ENCODE measurements around the gene C2CD4B.

The C2CD4B gene

GRCh38 chr15:62186578-62186977 is 21.5 kb upstream of the C2CD4B start:
- TF ChIP-seq CTCF (IDR thresholded peaks at IDR 0.05; ENCODE audit: control extremely low read depth, extremely low read depth, low read depth, missing control alignments) = no peak
- ChIA-PET POLR2A (no interaction called here), CTCF (interaction anchor here (2.0 kb wide), 1 partner anchor 12 kb away, joined by 8 read pairs; no protein-coding TSS in a partner anchor)
- no peak for DNase-seq (ENCODE audit: extremely low spot score)

- CTCF ChIA-PET = no interaction called here
- POLR2A ChIA-PET = no interaction called here
- DNase-seq (ENCODE audit: extremely low spot score) = no peak
- TF ChIP-seq CTCF (IDR thresholded peaks at IDR 0.05; ENCODE audit: control extremely low read depth, extremely low read depth, low read depth, missing control alignments) = no peak
Measured at GRCh38 chr15:62183130-62183529, 18.0 kb upstream of the C2CD4B start.

GRCh38 chr15:62173215-62173614 is 8.1 kb upstream of the C2CD4B start:
- TF ChIP-seq CTCF (IDR thresholded peaks at IDR 0.05; ENCODE audit: control extremely low read depth, extremely low read depth, low read depth, missing control alignments) = no peak
- CTCF ChIA-PET = no interaction called here
- POLR2A ChIA-PET = no interaction called here
- DNase-seq (ENCODE audit: extremely low spot score) = no peak

GRCh38 chr15:62171882-62172281 is 6.8 kb upstream of the C2CD4B start:
- DNase-seq (ENCODE audit: extremely low spot score) = no peak
- ChIA-PET CTCF (interaction anchor here (1.0 to 1.5 kb wide), 2 partner anchors 9 to 10 kb away, joined by 3 to 4 read pairs; no protein-coding TSS in a partner anchor), POLR2A (no interaction called here)
- TF ChIP-seq CTCF (IDR thresholded peaks at IDR 0.05; ENCODE audit: control extremely low read depth, extremely low read depth, low read depth, missing control alignments) = no peak

- DNase-seq (ENCODE audit: extremely low spot score) = no peak
- ChIA-PET POLR2A (no interaction called here), CTCF (no interaction called here)
- TF ChIP-seq CTCF (IDR thresholded peaks at IDR 0.05; ENCODE audit: control extremely low read depth, extremely low read depth, low read depth, missing control alignments) = no peak
Measured at GRCh38 chr15:62165793-62166375, 799 bp upstream of the C2CD4B start.

- CTCF ChIA-PET = interaction anchor here (1.3 kb wide), 1 partner anchor 10 kb away, joined by 4 read pairs; no protein-coding TSS in a partner anchor
- no peak for DNase-seq (ENCODE audit: extremely low spot score)
- TF ChIP-seq CTCF (IDR thresholded peaks at IDR 0.05; ENCODE audit: control extremely low read depth, extremely low read depth, low read depth, missing control alignments) = no peak
- POLR2A ChIA-PET = no interaction called here
Measured at GRCh38 chr15:62164396-62165103, 535 bp downstream of the C2CD4B start.

Measured in GM10248 (cell line).